ENCODE results near the gene RBFOX2. TPM values are rescaled to one million over a fixed set of nuclear protein-coding genes. Genes with fewer than 3 reads are reported as not detected.
"Not testable (repeated sequence)": the region's sequence is repeated elsewhere in the genome, so short reads cannot be mapped to it uniquely, and the experiment has no call there.

RBFOX2 gene
- total and polyA plus RNA-seq, 10 donors: 2.6 to 39.6 (median 31.8) TPM

- Histone ChIP-seq H3K27ac (no peak overlapping the region), H3K36me3 (peaks cover 0 to 12% (median 0%) of the 10 kb centered on the region in 6 donors), H3K9me3 (peaks cover 0 to 13% (median 7%) of the 10 kb centered on the region in 8 donors), H3K27me3 (replicated peaks in 1 of 7) (no peaks in the 10 kb centered on the region), H3K4me1 (no peaks in the 10 kb centered on the region), H3K4me3 (no peak overlapping the region)
- intact Hi-C loops (cut with DNase I; ENCODE audit: low total_unique reads): no loop called here
- DNase-seq: no peak
- WGBS, 5 donors: 84 to 96% (median 91%) methylated on average over 2 of the region's 2 CpGs
- TF ChIP-seq POLR2AphosphoS5 (IDR thresholded peaks at IDR 0.05): no peak
- TF ChIP-seq CTCF (IDR thresholded peaks at IDR 0.05 in 8 of 11, conservative IDR thresholded peaks at IDR 0.05 in 3 of 11): no peak
- no peak for TF ChIP-seq POLR2A (IDR thresholded peaks at IDR 0.05)
Observed at GRCh38 chr22:35805466-35805865, 223.2 kb downstream of the RBFOX2 start.

GRCh38 chr22:35804421-35804820 lies 224.2 kb downstream of the RBFOX2 start:
- Histone ChIP-seq H3K27me3 (replicated peaks in 1 of 7) (no peaks in the 10 kb centered on the region), H3K36me3 (peaks cover 0 to 8% (median 0%) of the 10 kb centered on the region in 6 donors), H3K4me1 (no peaks in the 10 kb centered on the region), H3K4me3 (no peak overlapping the region), H3K27ac (no peak overlapping the region), H3K9me3 (peaks cover 0 to 13% (median 7%) of the 10 kb centered on the region in 8 donors)
- no peak for DNase-seq
- intact Hi-C loops (cut with DNase I; ENCODE audit: low total_unique reads): no loop called here
- WGBS, 5 donors: 83 to 95% (median 89%) methylated on average over 1 of the region's 1 CpG
- TF ChIP-seq POLR2A (IDR thresholded peaks at IDR 0.05) (no peak), POLR2AphosphoS5 (IDR thresholded peaks at IDR 0.05) (no peak)

- TF ChIP-seq CTCF (IDR thresholded peaks at IDR 0.05 in 8 of 11, conservative IDR thresholded peaks at IDR 0.05 in 3 of 11) (no peak), POLR2AphosphoS5 (IDR thresholded peaks at IDR 0.05) (no peak), POLR2A (IDR thresholded peaks at IDR 0.05) (no peak)
- peaks cover 0 to 13% (median 7%) of the 10 kb centered on the region in 8 donors for H3K9me3 ChIP-seq
- H3K27me3 ChIP-seq (replicated peaks in 1 of 7): no peaks in the 10 kb centered on the region
- no peak overlapping the region for H3K4me3 ChIP-seq
- no peak for DNase-seq
- H3K4me1 ChIP-seq: no peaks in the 10 kb centered on the region
- whole genome bisulfite sequencing, 5 donors: 84 to 93% (median 87%) methylated on average over 2 of the region's 2 CpGs
- intact Hi-C loops (cut with DNase I; ENCODE audit: low total_unique reads): no loop called here
- H3K27ac ChIP-seq: no peak overlapping the region
- no peaks in the 10 kb centered on the region for H3K36me3 ChIP-seq
Observed at GRCh38 chr22:35802885-35803284, 225.7 kb downstream of the RBFOX2 start.

GRCh38 chr22:35801301-35801700 lies 227.3 kb downstream of the RBFOX2 start:
- intact Hi-C loops (cut with DNase I; ENCODE audit: low total_unique reads); H3K4me1 ChIP-seq; DNase-seq; H3K36me3 ChIP-seq; H3K27ac ChIP-seq; H3K4me3 ChIP-seq; H3K27me3 ChIP-seq (replicated peaks in 1 of 7): not testable (repeated sequence)
- H3K9me3 ChIP-seq: peaks cover 0 to 13% (median 7%) of the 10 kb centered on the region in 8 donors
- WGBS, 5 donors: 88 to 97% (median 94%) methylated on average over 3 of the region's 3 CpGs

GRCh38 chr22:35799150-35799549 lies 229.5 kb downstream of the RBFOX2 start:
- no peaks in the 10 kb centered on the region for H3K36me3 ChIP-seq
- no peaks in the 10 kb centered on the region for H3K4me1 ChIP-seq
- no peak for DNase-seq
- H3K4me3 ChIP-seq: no peak overlapping the region
- H3K27me3 ChIP-seq (replicated peaks in 1 of 7): no peaks in the 10 kb centered on the region
- peaks cover 0 to 7% (median 3%) of the 10 kb centered on the region in 8 donors for H3K9me3 ChIP-seq
- TF ChIP-seq CTCF (IDR thresholded peaks at IDR 0.05 in 8 of 11, conservative IDR thresholded peaks at IDR 0.05 in 3 of 11): no peak
- TF ChIP-seq POLR2A (IDR thresholded peaks at IDR 0.05): no peak
- no peak for TF ChIP-seq POLR2AphosphoS5 (IDR thresholded peaks at IDR 0.05)
- intact Hi-C loops (cut with DNase I; ENCODE audit: low total_unique reads): no loop called here
- 68 to 92% (median 75%) methylated on average over 1 of the region's 1 CpG for WGBS, 5 donors
- H3K27ac ChIP-seq: no peak overlapping the region
